Caco-2 (cell line): ENCODE measurements around the gene TEX51. TPM values are rescaled to one million over a fixed set of nuclear protein-coding genes. Genes with fewer than 3 reads are reported as not detected.
A peak's percentile ranks its signal among the peaks of the same experiment; 100 is the strongest.

Experiments used
- BruUV-seq: library from RNA; stranded (reverse); fragments of 400-500 nt; replicated peaks from 2 replicates; lab custom pipeline; 2021; lab: Mats Ljungman, UMichigan
- CTCF ChIA-PET: fragments of 300-600 bp; sonication (Branson Sonifier 250); formaldehyde crosslinking; loops from one replicate; lab custom pipeline; 2022; ENCODE audit warnings: antibody characterized with exemption; lab: Charles Lee
- POLR2A ChIA-PET: fragments of 300-600 bp; sonication (Branson Sonifier 250); formaldehyde crosslinking; loops from one replicate; lab custom pipeline; 2022; ENCODE audit warnings: antibody characterized with exemption; lab: Charles Lee
- DNase-seq, 2 experiments: peaks; one replicate each; pipeline versions ENCODE4 v3.0.0 to v3.0.0-alpha.2; 2020 to 2022
- H3K27me3 ChIP-seq: replicated peaks from 2 replicates; pipeline ENCODE4 v1.6.0; 2011; ENCODE audit warnings: low read length; ENCODE audit not compliant: control insufficient read depth, insufficient read depth
- H3K36me3 ChIP-seq: 2 replicates; pipeline ENCODE4 v1.5.1; 2011; ENCODE audit warnings: low read length; ENCODE audit not compliant: control insufficient read depth, insufficient read depth
- H3K4me1 ChIP-seq: fragments of 250-450 bp; sonication (Bioruptor Pico); 2 replicates; pipeline ENCODE4 v1.5.1; 2020; ENCODE audit warnings: mild to moderate bottlenecking
- H3K4me3 ChIP-seq: 2 replicates; pipeline ENCODE4 v1.5.1; 2011; ENCODE audit warnings: low read depth, mild to moderate bottlenecking, control low read depth, low read length
- H3K9me3 ChIP-seq: fragments of 250-450 bp; sonication (Bioruptor Pico); 2 replicates; pipeline ENCODE4 v1.5.1; 2020; ENCODE audit warnings: mild to moderate bottlenecking, moderate library complexity
- H3K27ac Mint-ChIP-seq: one replicate; pipeline ENCODE4 v1.8.0; 2022; ENCODE audit warnings: mixed read lengths; ENCODE audit not compliant: unreplicated experiment
- H3K27me3 Mint-ChIP-seq: one replicate; pipeline ENCODE4 v1.8.0; 2022; ENCODE audit warnings: mixed read lengths; ENCODE audit not compliant: insufficient read depth, unreplicated experiment
- H3K36me3 Mint-ChIP-seq: one replicate; pipeline ENCODE4 v1.8.0; 2022; ENCODE audit warnings: mild to moderate bottlenecking, mixed read lengths; ENCODE audit not compliant: insufficient read depth, unreplicated experiment
- H3K4me1 Mint-ChIP-seq: one replicate; pipeline ENCODE4 v1.8.0; 2022; ENCODE audit warnings: low read depth, mixed read lengths; ENCODE audit not compliant: unreplicated experiment
- H3K4me3 Mint-ChIP-seq: one replicate; pipeline ENCODE4 v1.8.0; 2022; ENCODE audit warnings: mild to moderate bottlenecking, moderate library complexity, mixed read lengths; ENCODE audit not compliant: unreplicated experiment
- H3K9me3 Mint-ChIP-seq: one replicate; pipeline ENCODE4 v1.8.0; 2022; ENCODE audit warnings: mixed read lengths; ENCODE audit not compliant: unreplicated experiment
- intact Hi-C: fragments of 100-400 bp; cut with micrococcal nuclease; formaldehyde crosslinking; loops from one replicate; pipeline ENCODE4 v1.10.0; 2022; ENCODE audit not compliant: unreplicated experiment
- total RNA-seq: library from RNA; stranded (reverse); gene quantifications from 2 replicates; pipeline ENCODE4 v1.2.3, GENCODE V29; 2022
- TF ChIP-seq, protein P1 (sequence below), 2 experiments: fragments of 200-600 bp in 1 of 2; IDR thresholded peaks; 1 replicate in 1 of 2; 2 replicates in 1 of 2; pipeline versions ENCODE4 v1.5.1 to v1.8.0; 2011 to 2022; ENCODE audit warnings: antibody characterized with exemption in 1 of 2, control low read depth in 1 of 2, inconsistent platforms in 1 of 2, low read depth in 1 of 2, low read length in 1 of 2, mild to moderate bottlenecking in 1 of 2, moderate library complexity in 1 of 2; ENCODE audit not compliant: insufficient read depth in 1 of 2, severe bottlenecking in 1 of 2, unreplicated experiment in 1 of 2

Gene TEX51
- total RNA-seq, 1 experiment from 2014 or later: not detected

DNA sequence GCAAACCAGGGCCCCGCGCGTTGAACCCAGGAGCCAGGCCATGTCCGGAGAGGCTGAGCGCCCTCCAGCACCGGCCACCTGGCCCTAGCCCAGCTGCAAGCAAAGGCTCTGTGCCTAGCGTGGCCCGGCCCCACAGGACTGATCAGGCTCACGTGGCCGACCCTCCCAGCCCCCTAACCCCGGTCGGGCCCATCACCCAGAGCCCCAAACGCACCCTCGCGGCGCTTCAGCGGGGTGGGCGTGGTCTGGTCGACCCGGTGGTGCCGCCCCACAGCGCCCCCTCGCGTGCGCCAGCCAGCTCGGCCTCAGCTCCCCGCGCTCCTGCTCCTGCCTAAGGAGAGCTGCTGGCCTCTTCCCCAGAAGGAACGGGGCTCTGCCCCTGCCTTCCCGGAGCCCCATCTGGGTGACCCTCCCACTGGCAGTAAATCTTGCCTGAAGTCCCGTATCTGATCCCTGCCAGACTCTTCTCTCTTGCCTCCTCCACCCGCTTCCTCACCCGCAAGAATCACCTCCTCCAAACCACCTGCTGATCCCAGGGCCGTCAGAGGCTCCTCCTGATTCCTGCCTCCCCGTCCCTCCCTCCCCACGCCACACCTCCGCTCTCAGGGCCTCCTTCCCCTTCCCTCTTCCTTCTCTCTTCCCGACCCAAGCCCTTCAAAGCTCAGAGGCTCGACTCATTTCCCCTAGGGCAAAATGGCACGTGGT lies 12.3 kb upstream of the TEX51 start:
- BruUV-seq: no TSS peak
- Mint-ChIP-seq H3K4me3 (no peak overlapping the region), H3K36me3 (no peaks in the 10 kb centered on the region), H3K9me3 (no peaks in the 10 kb centered on the region), H3K27ac (no peak overlapping the region), H3K4me1 (no peaks in the 10 kb centered on the region), H3K27me3 (no peaks in the 10 kb centered on the region)
- POLR2A ChIA-PET: no interaction called here
- TF ChIP-seq, protein P1, sequence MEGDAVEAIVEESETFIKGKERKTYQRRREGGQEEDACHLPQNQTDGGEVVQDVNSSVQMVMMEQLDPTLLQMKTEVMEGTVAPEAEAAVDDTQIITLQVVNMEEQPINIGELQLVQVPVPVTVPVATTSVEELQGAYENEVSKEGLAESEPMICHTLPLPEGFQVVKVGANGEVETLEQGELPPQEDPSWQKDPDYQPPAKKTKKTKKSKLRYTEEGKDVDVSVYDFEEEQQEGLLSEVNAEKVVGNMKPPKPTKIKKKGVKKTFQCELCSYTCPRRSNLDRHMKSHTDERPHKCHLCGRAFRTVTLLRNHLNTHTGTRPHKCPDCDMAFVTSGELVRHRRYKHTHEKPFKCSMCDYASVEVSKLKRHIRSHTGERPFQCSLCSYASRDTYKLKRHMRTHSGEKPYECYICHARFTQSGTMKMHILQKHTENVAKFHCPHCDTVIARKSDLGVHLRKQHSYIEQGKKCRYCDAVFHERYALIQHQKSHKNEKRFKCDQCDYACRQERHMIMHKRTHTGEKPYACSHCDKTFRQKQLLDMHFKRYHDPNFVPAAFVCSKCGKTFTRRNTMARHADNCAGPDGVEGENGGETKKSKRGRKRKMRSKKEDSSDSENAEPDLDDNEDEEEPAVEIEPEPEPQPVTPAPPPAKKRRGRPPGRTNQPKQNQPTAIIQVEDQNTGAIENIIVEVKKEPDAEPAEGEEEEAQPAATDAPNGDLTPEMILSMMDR (IDR thresholded peaks at IDR 0.05; ENCODE audit: insufficient read depth in 1 of 2, low read depth in 1 of 2, low read length in 1 of 2, severe bottlenecking in 1 of 2, unreplicated experiment in 1 of 2): no peak
- H3K9me3 ChIP-seq: no peaks in the 10 kb centered on the region
- H3K4me3 ChIP-seq: no peak overlapping the region
- no peak for DNase-seq
- no peaks in the 10 kb centered on the region for H3K27me3 ChIP-seq
- H3K36me3 ChIP-seq: no peaks in the 10 kb centered on the region
- no peaks in the 10 kb centered on the region for H3K4me1 ChIP-seq
- CTCF ChIA-PET: no interaction called here
- intact Hi-C loops: no loop called here

DNA sequence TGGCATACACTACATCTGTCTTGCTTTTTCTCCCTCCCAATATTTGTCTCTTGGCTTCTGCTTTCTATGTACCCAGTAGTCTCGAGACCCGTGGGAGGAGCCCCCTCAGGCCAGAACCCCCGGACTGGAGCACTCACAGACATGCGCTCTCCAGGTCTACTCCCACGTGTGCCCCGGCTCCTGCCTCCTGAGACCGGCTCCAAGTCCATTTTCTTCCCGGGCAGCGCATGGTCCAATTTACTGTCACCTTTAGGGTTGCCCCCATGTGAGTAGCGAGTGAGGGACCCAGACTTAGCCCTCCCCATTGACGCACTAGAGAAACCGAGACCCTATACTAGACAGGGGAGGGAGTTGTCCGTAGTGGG lies 11.8 kb upstream of the TEX51 start:
- Histone ChIP-seq H3K4me1 (no peaks in the 10 kb centered on the region), H3K4me3 (no peak overlapping the region), H3K27me3 (no peaks in the 10 kb centered on the region), H3K36me3 (no peaks in the 10 kb centered on the region), H3K9me3 (no peaks in the 10 kb centered on the region)
- no peaks in the 10 kb centered on the region for H3K4me1 Mint-ChIP-seq
- no TSS peak for BruUV-seq
- H3K27me3 Mint-ChIP-seq: no peaks in the 10 kb centered on the region
- H3K9me3 Mint-ChIP-seq: no peaks in the 10 kb centered on the region
- peak in 1 of 2 experiments; percentile 12 for DNase-seq
- no peaks in the 10 kb centered on the region for H3K36me3 Mint-ChIP-seq
- H3K27ac Mint-ChIP-seq: no peak overlapping the region
- no peak overlapping the region for H3K4me3 Mint-ChIP-seq
- TF ChIP-seq, protein P1 (IDR thresholded peaks at IDR 0.05; ENCODE audit: insufficient read depth in 1 of 2, low read depth in 1 of 2, low read length in 1 of 2, severe bottlenecking in 1 of 2, unreplicated experiment in 1 of 2): no peak
- intact Hi-C loops: no loop called here
- CTCF ChIA-PET: interaction anchor here (0.7 kb wide), 1 partner anchor 529 kb away, joined by 4 read pairs; no protein-coding TSS in a partner anchor
- POLR2A ChIA-PET: no interaction called here

DNA sequence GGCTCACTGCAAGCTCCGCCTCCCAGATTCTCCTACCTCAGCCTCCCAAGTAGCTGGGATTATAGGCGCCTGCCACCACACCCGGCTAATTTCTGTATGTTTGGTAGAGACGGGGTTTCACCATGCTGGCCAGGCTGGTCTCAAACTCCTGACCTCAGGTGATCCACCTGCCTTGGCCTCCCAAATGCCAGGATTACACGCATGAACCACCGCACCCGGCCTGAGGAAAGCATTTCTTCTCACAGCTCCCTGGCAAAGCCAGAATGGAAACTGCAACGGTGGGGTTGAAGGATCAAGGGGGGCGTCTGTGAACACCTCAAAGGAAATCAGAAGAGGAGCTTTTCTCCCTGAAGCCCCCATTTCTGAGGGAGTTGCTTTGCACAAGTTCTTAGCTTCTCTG lies 11.2 kb upstream of the TEX51 start:
- intact Hi-C loops: no loop called here
- Mint-ChIP-seq H3K9me3 (no peaks in the 10 kb centered on the region), H3K36me3 (no peaks in the 10 kb centered on the region), H3K4me1 (no peaks in the 10 kb centered on the region), H3K27me3 (no peaks in the 10 kb centered on the region), H3K4me3 (no peak overlapping the region), H3K27ac (no peak overlapping the region)
- Histone ChIP-seq H3K4me1 (no peaks in the 10 kb centered on the region), H3K27me3 (no peaks in the 10 kb centered on the region), H3K4me3 (no peak overlapping the region), H3K36me3 (no peaks in the 10 kb centered on the region), H3K9me3 (no peaks in the 10 kb centered on the region)
- DNase-seq: peak in 1 of 2 experiments; percentile 14
- TF ChIP-seq, protein P1 (IDR thresholded peaks at IDR 0.05; ENCODE audit: insufficient read depth in 1 of 2, low read depth in 1 of 2, low read length in 1 of 2, severe bottlenecking in 1 of 2, unreplicated experiment in 1 of 2): no peak
- ChIA-PET POLR2A (no interaction called here), CTCF (interaction anchor here (0.7 kb wide), 2 partner anchors 24 to 528 kb away, joined by 4 to 5 read pairs; no protein-coding TSS in a partner anchor)
- BruUV-seq: no TSS peak
